T-helper 1 cell treated with Interleukin-12 subunit alpha and Interleukin-12 subunit beta and Interleukin-4 antibody, amounts not matched to agents 30 μg/mL and 1 μg/mL, for 36 hours (primary cell): ENCODE results near the gene ITGB3.

Experiments
- H3K27ac Mint-ChIP-seq: one replicate; pipeline ENCODE4 v1.8.0; 2021; ENCODE audit warnings: mild to moderate bottlenecking, mixed read lengths
- H3K27me3 Mint-ChIP-seq: one replicate; pipeline ENCODE4 v1.8.0; 2021; ENCODE audit warnings: low read depth, mixed read lengths
- H3K36me3 Mint-ChIP-seq: one replicate; pipeline ENCODE4 v1.8.0; 2021; ENCODE audit warnings: low read depth, mixed read lengths
- H3K4me1 Mint-ChIP-seq: one replicate; pipeline ENCODE4 v1.8.0; 2021; ENCODE audit warnings: low read depth, mixed read lengths
- H3K4me3 Mint-ChIP-seq: one replicate; pipeline ENCODE4 v1.8.0; 2021; ENCODE audit warnings: mild to moderate bottlenecking, moderate library complexity, mixed read lengths
- H3K9me3 Mint-ChIP-seq: one replicate; pipeline ENCODE4 v1.8.0; 2021; ENCODE audit warnings: mixed read lengths

The ITGB3 gene

DNA sequence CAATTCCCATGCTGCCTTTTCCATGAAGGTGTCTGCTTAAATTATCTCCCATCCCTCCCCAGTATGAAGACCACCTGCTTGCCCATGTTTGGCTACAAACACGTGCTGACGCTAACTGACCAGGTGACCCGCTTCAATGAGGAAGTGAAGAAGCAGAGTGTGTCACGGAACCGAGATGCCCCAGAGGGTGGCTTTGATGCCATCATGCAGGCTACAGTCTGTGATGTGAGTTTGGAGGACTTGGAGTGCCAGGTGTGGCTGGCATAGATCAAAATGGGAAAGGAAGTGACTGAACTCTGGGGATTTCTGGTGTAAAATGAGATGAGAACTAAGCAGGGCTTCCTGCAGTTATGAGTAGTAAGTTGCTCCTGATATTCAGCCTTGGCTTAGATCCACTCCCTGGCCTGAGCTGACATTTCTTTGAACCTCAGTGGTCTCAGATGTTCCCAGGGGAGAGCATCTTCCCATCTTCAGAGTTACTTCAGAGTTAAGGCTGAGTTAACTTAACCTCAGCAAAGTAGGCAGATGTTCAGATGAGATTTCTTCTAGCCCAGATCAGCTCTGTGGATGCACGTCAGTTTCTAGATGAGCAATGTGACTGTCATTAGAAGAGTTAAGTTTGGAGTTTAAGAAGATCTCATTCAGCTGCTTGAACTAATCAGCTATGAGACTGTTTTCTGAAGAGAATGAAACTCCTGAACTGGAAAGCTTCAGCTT lies 32.7 kb downstream of the ITGB3 start:
- Mint-ChIP-seq H3K9me3 (no peaks in the 10 kb centered on the region), H3K27me3 (peaks cover 3% of the 10 kb centered on the region), H3K36me3 (no peaks in the 10 kb centered on the region), H3K27ac (no peak overlapping the region), H3K4me1 (peaks cover 6% of the 10 kb centered on the region), H3K4me3 (no peak overlapping the region)

DNA sequence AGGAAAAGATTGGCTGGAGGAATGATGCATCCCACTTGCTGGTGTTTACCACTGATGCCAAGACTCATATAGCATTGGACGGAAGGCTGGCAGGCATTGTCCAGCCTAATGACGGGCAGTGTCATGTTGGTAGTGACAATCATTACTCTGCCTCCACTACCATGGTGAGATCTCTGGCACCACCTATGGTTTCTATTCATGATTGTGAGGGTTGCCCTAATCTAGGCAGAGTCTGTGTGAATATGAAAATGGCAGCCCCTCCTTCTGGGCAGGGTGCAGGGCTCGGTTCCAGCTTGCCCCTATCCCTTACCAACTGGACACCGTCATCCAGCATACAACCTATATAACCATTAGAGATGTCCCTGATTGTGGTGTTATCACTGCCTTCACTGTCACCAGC lies 33.4 kb downstream of the ITGB3 start:
- H3K9me3 Mint-ChIP-seq, result no peaks in the 10 kb centered on the region
- H3K36me3 Mint-ChIP-seq, result no peaks in the 10 kb centered on the region
- H3K27me3 Mint-ChIP-seq, result peaks cover 3% of the 10 kb centered on the region
- no peak overlapping the region for H3K4me3 Mint-ChIP-seq
- H3K27ac Mint-ChIP-seq, result no peak overlapping the region
- peaks cover 6% of the 10 kb centered on the region for H3K4me1 Mint-ChIP-seq

DNA sequence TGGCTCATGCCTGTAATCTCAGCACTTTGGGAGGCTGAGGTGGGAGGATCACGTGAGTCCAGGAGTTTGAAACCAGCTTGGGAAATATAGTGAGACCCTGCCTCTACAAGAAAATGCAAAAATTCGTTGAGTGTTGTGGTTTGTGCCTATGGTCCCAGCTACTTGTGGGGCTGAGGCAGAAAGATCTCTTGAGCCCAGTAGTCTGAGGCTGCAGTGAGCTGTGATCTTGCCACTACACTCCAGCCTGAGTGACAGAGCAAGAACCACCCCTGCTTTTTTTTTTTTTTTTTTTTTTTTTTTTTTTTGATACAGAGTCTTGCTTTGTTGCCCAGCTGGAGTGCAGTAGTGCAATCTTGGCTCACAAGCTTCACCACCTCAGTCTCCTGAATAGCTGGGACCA lies 34.0 kb downstream of the ITGB3 start:
- no peak overlapping the region for H3K27ac Mint-ChIP-seq
- no peaks in the 10 kb centered on the region for H3K36me3 Mint-ChIP-seq
- no peak overlapping the region for H3K4me3 Mint-ChIP-seq
- H3K27me3 Mint-ChIP-seq, result peaks cover 3% of the 10 kb centered on the region
- H3K4me1 Mint-ChIP-seq, result peaks cover 6% of the 10 kb centered on the region
- no peaks in the 10 kb centered on the region for H3K9me3 Mint-ChIP-seq

DNA sequence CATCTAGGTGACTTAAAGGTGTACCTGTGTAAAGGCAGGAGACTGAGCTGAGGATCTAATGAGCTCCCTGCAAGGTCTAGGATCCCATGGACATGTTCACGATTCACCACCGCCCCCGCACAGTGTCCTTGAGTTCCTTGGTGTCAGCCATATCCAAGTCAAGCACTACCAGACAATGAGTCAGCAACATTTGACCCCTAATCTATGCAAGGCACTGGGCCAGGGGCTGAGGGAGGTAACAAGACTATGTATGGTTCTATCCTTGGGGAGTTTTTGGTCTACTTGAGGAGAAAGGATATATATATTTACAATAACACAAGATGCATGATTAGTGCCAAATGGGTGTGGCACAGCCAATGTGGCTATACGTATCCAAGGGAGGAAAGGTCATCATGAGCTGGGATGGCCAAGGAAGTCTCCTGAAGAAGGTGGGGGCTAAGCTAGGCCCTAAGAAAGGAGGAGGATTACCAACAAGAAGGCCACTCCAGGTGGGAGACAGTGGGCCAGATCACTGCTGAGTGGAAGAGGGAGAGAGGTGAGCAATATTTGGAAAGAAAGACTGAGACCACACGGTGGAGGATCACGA lies 35.0 kb downstream of the ITGB3 start:
- peaks cover 3% of the 10 kb centered on the region for H3K27me3 Mint-ChIP-seq
- no peaks in the 10 kb centered on the region for H3K9me3 Mint-ChIP-seq
- no peaks in the 10 kb centered on the region for H3K36me3 Mint-ChIP-seq
- no peak overlapping the region for H3K27ac Mint-ChIP-seq
- H3K4me3 Mint-ChIP-seq, result no peak overlapping the region
- H3K4me1 Mint-ChIP-seq, result peaks cover 6% of the 10 kb centered on the region

DNA sequence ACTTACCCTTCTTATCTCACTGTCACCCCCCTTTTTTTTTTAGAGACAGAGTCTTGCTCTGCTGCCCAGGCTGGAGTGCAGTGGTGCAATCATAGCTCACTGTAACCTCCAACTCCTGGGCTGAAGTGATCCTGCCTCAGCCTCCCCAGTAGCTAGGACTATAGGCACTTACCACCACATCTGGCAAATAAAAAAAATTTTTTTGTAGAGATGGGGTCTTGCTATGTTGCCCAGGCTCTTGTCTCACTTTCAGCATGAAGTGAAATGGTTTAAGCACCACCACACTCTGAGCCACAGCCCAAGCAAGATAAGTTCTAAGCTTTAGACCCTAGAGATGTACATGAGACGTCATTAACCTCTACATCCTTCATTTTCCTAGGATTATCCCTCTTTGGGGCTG lies 35.7 kb downstream of the ITGB3 start:
- Mint-ChIP-seq H3K27ac (no peak overlapping the region), H3K36me3 (no peaks in the 10 kb centered on the region), H3K4me3 (no peak overlapping the region), H3K27me3 (no peaks in the 10 kb centered on the region), H3K4me1 (peaks cover 6% of the 10 kb centered on the region), H3K9me3 (no peaks in the 10 kb centered on the region)

DNA sequence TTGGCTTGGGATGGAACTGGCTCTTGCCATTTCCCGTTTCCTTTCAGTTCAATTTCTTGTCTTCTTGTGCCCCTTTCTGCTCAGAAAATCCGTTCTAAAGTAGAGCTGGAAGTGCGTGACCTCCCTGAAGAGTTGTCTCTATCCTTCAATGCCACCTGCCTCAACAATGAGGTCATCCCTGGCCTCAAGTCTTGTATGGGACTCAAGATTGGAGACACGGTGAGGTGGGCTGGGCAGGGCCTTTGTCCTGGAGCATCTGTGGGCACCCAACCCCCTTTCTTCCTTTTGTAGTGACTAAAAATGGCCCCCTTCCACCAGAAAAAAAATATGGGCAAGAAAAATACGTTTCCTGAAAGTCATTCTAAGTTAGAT lies 37.2 kb downstream of the ITGB3 start:
- H3K4me3 Mint-ChIP-seq, result no peak overlapping the region

DNA sequence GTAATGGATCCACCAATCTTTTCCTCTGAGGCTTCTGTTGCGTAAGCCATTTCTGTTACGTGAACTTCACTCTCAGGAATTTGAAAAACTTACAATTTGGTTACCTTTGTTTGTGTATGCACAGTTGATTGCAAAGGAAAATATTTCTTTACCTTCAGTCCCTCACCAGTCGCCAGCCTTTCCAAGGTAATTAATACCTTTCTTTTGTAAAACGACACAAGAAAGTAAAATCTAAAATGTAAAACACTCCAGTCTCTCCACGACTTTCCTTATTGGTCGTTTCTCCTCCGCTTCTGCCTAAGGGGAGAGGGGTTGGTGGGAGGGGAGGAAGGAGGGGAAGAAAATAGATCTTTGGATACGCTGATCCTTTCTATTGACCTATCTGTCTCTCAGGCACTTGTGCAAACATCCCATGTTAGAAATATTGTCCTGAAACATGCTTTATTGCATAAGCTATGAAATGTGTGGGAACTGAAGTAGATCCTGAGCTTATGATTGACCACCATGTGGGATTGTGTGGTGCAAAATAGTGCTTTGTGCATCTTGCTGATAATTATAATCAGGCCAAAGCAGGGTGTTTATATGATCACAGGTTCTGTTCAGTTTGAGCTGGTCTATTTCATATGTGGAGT lies 37.7 kb downstream of the ITGB3 start:
- H3K27me3 Mint-ChIP-seq, result no peaks in the 10 kb centered on the region
- no peak overlapping the region for H3K4me3 Mint-ChIP-seq
- no peaks in the 10 kb centered on the region for H3K9me3 Mint-ChIP-seq
- H3K4me1 Mint-ChIP-seq, result peaks cover 2% of the 10 kb centered on the region
- H3K36me3 Mint-ChIP-seq, result no peaks in the 10 kb centered on the region
- H3K27ac Mint-ChIP-seq, result no peak overlapping the region

More for the DNA sequence above, 37.2 kb downstream of the ITGB3 start:
- Mint-ChIP-seq H3K36me3 (no peaks in the 10 kb centered on the region), H3K27me3 (no peaks in the 10 kb centered on the region), H3K27ac (no peak overlapping the region), H3K4me1 (peaks cover 6% of the 10 kb centered on the region), H3K9me3 (no peaks in the 10 kb centered on the region)

DNA sequence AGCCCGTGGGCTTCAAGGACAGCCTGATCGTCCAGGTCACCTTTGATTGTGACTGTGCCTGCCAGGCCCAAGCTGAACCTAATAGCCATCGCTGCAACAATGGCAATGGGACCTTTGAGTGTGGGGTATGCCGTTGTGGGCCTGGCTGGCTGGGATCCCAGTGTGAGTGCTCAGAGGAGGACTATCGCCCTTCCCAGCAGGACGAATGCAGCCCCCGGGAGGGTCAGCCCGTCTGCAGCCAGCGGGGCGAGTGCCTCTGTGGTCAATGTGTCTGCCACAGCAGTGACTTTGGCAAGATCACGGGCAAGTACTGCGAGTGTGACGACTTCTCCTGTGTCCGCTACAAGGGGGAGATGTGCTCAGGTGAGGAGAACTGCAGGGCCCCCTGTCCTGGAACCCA lies 38.6 kb downstream of the ITGB3 start:
- Mint-ChIP-seq H3K27ac (no peak overlapping the region), H3K4me1 (no peaks in the 10 kb centered on the region), H3K27me3 (no peaks in the 10 kb centered on the region), H3K36me3 (no peaks in the 10 kb centered on the region), H3K9me3 (no peaks in the 10 kb centered on the region), H3K4me3 (no peak overlapping the region)

DNA sequence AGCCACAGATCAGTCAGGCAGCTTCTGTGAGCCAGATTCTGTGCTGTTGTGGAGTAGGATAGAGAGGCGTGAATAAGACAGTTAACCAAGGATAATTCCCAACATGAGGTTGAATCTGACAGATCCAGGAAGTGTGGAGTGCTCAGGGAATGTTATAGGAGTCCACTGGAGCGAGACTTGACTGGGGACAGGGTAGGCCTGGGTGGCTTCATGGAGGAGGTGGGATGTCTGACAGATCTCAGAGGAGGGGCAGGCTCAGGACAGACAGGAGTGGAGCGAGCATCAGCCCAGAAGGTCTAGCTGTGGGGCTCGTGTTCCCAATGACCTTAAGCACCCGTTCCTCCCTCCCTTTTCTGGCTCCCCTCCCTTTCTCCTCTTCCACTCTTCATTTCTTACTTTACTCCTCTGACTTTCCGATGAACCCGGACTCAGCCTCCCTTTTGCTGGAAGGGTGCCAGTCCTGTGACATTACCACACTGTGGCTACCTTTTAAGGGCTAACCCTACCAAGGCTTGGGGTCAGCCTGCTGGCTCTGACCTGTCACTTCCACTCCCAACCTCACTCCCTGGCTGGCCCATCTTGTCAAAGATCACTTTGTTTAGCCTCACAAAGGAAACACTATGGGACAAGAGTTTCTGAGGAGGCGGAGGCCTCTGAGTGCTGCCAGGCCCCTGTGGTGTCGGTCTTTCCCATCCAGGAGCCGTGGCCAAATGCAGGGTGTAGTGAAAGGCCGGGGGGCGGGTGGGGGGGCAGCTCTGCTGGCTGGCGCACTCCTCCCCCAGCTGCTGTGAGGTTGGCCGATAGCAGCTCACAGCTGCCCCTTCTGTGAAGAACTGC lies 41.6 kb downstream of the ITGB3 start:
- H3K4me3 Mint-ChIP-seq, result no peak overlapping the region
- no peaks in the 10 kb centered on the region for H3K27me3 Mint-ChIP-seq
- no peaks in the 10 kb centered on the region for H3K9me3 Mint-ChIP-seq
- no peaks in the 10 kb centered on the region for H3K4me1 Mint-ChIP-seq
- H3K36me3 Mint-ChIP-seq, result no peaks in the 10 kb centered on the region
- no peak overlapping the region for H3K27ac Mint-ChIP-seq

DNA sequence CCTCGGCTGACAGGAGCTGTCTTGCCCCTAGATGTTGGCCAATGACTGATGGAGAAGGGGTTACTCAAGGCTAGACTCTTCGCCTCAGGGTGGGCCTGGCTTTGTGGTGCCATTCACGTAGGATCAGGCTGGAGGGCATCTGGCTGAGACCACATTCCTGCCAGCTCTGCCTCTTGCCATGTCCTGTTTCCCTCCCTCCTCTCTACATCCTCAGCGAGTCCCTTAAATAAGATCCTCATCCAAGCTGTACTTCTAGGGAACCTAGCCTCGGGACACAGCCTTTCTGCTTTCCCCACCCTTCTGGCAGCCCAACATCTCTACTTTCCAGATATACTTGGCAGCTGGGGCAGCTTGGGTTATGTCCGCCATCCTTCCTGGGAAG lies 42.2 kb downstream of the ITGB3 start:
- Mint-ChIP-seq H3K4me3 (no peak overlapping the region), H3K4me1 (no peaks in the 10 kb centered on the region), H3K27ac (no peak overlapping the region), H3K36me3 (no peaks in the 10 kb centered on the region), H3K27me3 (no peaks in the 10 kb centered on the region), H3K9me3 (no peaks in the 10 kb centered on the region)

DNA sequence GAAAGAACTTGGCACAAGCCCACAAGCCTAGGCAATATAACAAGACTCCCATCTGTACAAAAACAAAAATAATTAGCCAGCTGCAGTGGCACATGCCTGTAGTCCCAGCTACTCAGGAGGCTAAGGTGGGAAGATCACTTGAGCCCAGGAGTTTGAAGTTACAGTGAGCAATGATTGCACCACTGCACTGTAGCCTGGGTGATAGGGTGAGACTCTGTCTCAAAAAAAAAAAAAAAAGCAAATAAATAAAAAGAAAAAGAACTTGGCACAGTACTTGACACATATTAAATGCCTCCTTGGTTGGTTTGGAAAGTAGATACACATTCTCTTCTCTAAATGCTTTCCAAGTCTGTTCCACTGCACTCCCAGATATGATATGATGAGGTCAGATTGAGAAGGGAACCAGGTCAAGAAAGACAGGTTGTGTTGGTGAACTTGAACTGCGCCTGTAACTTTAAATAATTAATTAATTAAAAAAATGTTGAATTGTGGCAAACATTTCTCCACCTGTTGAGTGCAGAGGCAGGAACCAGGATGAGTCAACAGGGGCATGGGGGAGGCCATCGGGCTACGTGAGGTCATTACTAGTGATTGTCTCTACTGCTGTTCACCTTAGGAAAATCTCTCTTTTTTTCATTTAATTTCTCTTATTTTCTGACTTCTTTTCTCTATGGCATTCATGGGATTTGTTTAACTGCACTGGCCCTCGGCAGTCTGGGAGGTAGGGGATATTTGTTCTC lies 44.2 kb downstream of the ITGB3 start:
- Mint-ChIP-seq H3K4me1 (peaks cover 3% of the 10 kb centered on the region), H3K27me3 (peaks cover 5% of the 10 kb centered on the region), H3K9me3 (peaks cover 4% of the 10 kb centered on the region), H3K27ac (no peak overlapping the region), H3K4me3 (no peak overlapping the region), H3K36me3 (no peaks in the 10 kb centered on the region)

DNA sequence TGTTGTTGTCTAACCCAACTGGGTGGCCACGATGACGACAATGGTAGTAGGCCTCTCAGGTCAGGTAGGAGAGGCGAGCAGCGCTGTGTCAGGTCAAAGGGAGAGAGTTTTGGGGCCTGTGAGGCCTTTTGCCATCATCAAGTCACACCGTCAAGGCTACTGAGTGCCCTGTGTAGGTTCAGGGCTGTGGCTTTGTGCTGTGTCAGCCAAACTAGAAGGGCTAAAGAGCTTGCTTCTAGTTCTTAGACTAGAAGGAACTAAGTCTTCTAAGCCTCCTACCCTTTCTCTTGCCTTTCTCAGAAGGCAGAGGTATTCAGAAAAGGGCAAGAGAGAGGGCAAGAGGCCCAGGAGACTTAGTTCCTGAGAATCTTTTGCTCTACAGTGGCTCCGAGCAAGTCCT lies 45.1 kb downstream of the ITGB3 start:
- no peak overlapping the region for H3K27ac Mint-ChIP-seq
- H3K9me3 Mint-ChIP-seq, result peaks cover 4% of the 10 kb centered on the region
- no peaks in the 10 kb centered on the region for H3K36me3 Mint-ChIP-seq
- no peak overlapping the region for H3K4me3 Mint-ChIP-seq
- peaks cover 5% of the 10 kb centered on the region for H3K27me3 Mint-ChIP-seq
- peaks cover 3% of the 10 kb centered on the region for H3K4me1 Mint-ChIP-seq

DNA sequence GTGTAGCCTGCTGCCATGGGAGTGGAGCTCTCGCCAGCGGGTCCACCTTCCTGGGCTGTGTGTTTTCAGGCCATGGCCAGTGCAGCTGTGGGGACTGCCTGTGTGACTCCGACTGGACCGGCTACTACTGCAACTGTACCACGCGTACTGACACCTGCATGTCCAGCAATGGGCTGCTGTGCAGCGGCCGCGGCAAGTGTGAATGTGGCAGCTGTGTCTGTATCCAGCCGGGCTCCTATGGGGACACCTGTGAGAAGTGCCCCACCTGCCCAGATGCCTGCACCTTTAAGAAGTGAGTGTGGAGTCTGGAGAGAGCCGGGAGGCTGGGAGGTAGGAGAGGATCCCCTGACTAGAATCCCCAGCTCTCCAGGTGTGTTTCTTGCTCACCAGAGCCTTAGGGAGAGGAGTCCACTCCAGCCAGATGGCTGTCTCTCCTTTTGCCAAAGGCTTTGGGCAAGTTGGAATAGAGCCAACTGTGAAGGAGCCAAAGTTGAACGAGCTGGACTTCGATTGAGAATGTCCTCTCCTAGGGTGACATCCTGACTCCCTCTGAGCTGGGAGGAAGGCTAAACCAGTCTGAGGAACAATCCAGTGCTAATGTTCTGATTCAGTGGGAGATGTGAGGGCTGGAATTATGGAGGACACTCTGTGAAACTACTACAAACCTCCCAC lies 45.7 kb downstream of the ITGB3 start:
- no peak overlapping the region for H3K27ac Mint-ChIP-seq

DNA sequence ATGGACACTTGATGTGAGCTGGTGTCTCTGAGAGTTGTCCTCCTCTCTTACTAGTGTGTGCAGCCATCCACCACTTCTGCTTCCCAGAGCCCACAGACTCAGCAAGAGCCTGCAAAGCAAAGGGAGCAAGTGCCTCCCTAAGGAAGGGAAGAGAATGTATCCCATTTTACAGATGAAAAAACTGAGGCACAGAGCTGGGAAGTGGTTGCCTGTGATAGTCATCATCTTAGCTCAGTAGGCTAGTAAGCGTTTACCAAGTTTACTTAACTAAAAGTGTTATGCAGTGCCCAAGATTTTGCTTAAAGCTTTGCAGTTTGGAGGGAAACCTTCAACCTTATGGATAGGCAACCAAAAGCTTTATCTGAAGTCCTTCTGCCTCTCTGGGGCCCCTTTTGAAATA lies 47.1 kb downstream of the ITGB3 start:
- Mint-ChIP-seq H3K4me1 (peaks cover 10% of the 10 kb centered on the region), H3K9me3 (peaks cover 4% of the 10 kb centered on the region), H3K27me3 (peaks cover 5% of the 10 kb centered on the region), H3K27ac (no peak overlapping the region), H3K4me3 (no peak overlapping the region), H3K36me3 (no peaks in the 10 kb centered on the region)

More for the DNA sequence above, 45.7 kb downstream of the ITGB3 start:
- Mint-ChIP-seq H3K4me3 (no peak overlapping the region), H3K36me3 (no peaks in the 10 kb centered on the region), H3K9me3 (peaks cover 4% of the 10 kb centered on the region), H3K27me3 (peaks cover 5% of the 10 kb centered on the region), H3K4me1 (peaks cover 3% of the 10 kb centered on the region)
